ENCODE data around the gene ABCG4. TPM values are rescaled to one million over a fixed set of nuclear protein-coding genes. Genes with fewer than 3 reads are reported as not detected.

ABCG4 gene
- total RNA-seq, 1 donor from 2014 or later = 3.3 TPM

GRCh38 chr11:119202554-119202953 lies 53.7 kb downstream of the ABCG4 start:
- H3K4me3 Mint-ChIP-seq = no peak overlapping the region
- peaks cover 22% of the 10 kb centered on the region for H3K4me1 Mint-ChIP-seq
- no peaks in the 10 kb centered on the region for H3K9me3 Mint-ChIP-seq
- H3K27ac Mint-ChIP-seq (ENCODE audit: unreplicated experiment) = no peak overlapping the region
- DNase-seq (ENCODE audit: low read depth, low spot score) = no peak
- no peaks in the 10 kb centered on the region for H3K36me3 Mint-ChIP-seq (ENCODE audit: low read depth)
- no peaks in the 10 kb centered on the region for H3K27me3 Mint-ChIP-seq (ENCODE audit: low read depth)
- TF ChIP-seq CTCF (conservative IDR thresholded peaks at IDR 0.05) = no peak

- Mint-ChIP-seq H3K36me3 (ENCODE audit: low read depth) (no peaks in the 10 kb centered on the region), H3K27ac (ENCODE audit: unreplicated experiment) (no peak overlapping the region), H3K27me3 (ENCODE audit: low read depth) (no peaks in the 10 kb centered on the region), H3K4me1 (peaks cover 32% of the 10 kb centered on the region), H3K4me3 (peak overlapping the region; percentile 49), H3K9me3 (no peaks in the 10 kb centered on the region)
- DNase-seq (ENCODE audit: low read depth, low spot score) = no peak
- no peak for TF ChIP-seq CTCF (conservative IDR thresholded peaks at IDR 0.05)
These were observed 55.2 kb downstream of the ABCG4 start for GRCh38 chr11:119204066-119204465.

- Mint-ChIP-seq H3K27me3 (ENCODE audit: low read depth) (no peaks in the 10 kb centered on the region), H3K27ac (ENCODE audit: unreplicated experiment) (no peak overlapping the region), H3K4me1 (peaks cover 37% of the 10 kb centered on the region), H3K36me3 (ENCODE audit: low read depth) (no peaks in the 10 kb centered on the region), H3K4me3 (peak overlapping the region; percentile 84), H3K9me3 (no peaks in the 10 kb centered on the region)
- no peak for DNase-seq (ENCODE audit: low read depth, low spot score)
- no peak for TF ChIP-seq CTCF (conservative IDR thresholded peaks at IDR 0.05)
These were observed 56.2 kb downstream of the ABCG4 start for GRCh38 chr11:119205080-119205479.

- peaks cover 37% of the 10 kb centered on the region for H3K4me1 Mint-ChIP-seq
- no peaks in the 10 kb centered on the region for H3K9me3 Mint-ChIP-seq
- TF ChIP-seq CTCF (conservative IDR thresholded peaks at IDR 0.05) = peak; percentile 97
- no peaks in the 10 kb centered on the region for H3K27me3 Mint-ChIP-seq (ENCODE audit: low read depth)
- no peaks in the 10 kb centered on the region for H3K36me3 Mint-ChIP-seq (ENCODE audit: low read depth)
- H3K27ac Mint-ChIP-seq (ENCODE audit: unreplicated experiment) = peak within 1 kb of the TSS; percentile 94
- peak; percentile 99 for DNase-seq (ENCODE audit: low read depth, low spot score)
- peak within 1 kb of the TSS; percentile 99 for H3K4me3 Mint-ChIP-seq
These were observed 57.0 kb downstream of the ABCG4 start, which contains the start of gene CBL for GRCh38 chr11:119205574-119206510. TSS of gene CBL (plus strand) at chr11:119206339. CDS start at chr11:119206418, 79 bp downstream.

GRCh38 chr11:119206511-119207414 lies 57.9 kb downstream of the ABCG4 start:
- Mint-ChIP-seq H3K4me1 (peaks cover 37% of the 10 kb centered on the region), H3K9me3 (no peaks in the 10 kb centered on the region), H3K36me3 (ENCODE audit: low read depth) (no peaks in the 10 kb centered on the region), H3K4me3 (peak overlapping the region; percentile 99), H3K27ac (ENCODE audit: unreplicated experiment) (peak overlapping the region; percentile 94), H3K27me3 (ENCODE audit: low read depth) (no peaks in the 10 kb centered on the region)
- DNase-seq (ENCODE audit: low read depth, low spot score) = peak; percentile 52
- no peak for TF ChIP-seq CTCF (conservative IDR thresholded peaks at IDR 0.05)

All from neural crest cell (in vitro differentiated cells).